ENCODE measurements around the gene ERCC4. TPM values are rescaled to one million over a fixed set of nuclear protein-coding genes. Genes with fewer than 3 reads are reported as not detected.

ERCC4 gene
- total and polyA plus RNA-seq, 4 experiments from 2014 or later: 11.5 to 15.9 (median 14.0) TPM

GRCh38 chr16:13909872-13910303 is 10.1 kb upstream of the ERCC4 start:
- Histone ChIP-seq H3K27me3 (ENCODE audit: insufficient read depth, low read length) (no peaks in the 10 kb centered on the region), H3K4me1 (ENCODE audit: insufficient read depth, low read length) (no peaks in the 10 kb centered on the region), H3K4me3 (ENCODE audit: low read length in 2 of 2) (no peak overlapping the region), H3K36me3 (ENCODE audit: insufficient read depth, low read length) (no peaks in the 10 kb centered on the region), H3K27ac (ENCODE audit: low read depth, low read length) (no peak overlapping the region), H3K9me3 (ENCODE audit: control insufficient read depth in 1 of 2, low read length in 2 of 2) (no peaks in the 10 kb centered on the region)
- H3K4me3 Mint-ChIP-seq: no peak overlapping the region
- intact Hi-C loops (cut with micrococcal nuclease): no loop called here
- DNase-seq: no peak
- ChIA-PET POLR2A (ENCODE audit: partially characterized antibody) (no interaction called here), CTCF (ENCODE audit: partially characterized antibody) (no interaction called here)
- H3K27me3 Mint-ChIP-seq: peaks cover 20 to 26% of the 10 kb centered on the region in 2 donors
- H3K36me3 Mint-ChIP-seq: no peaks in the 10 kb centered on the region
- H3K27ac Mint-ChIP-seq: no peak overlapping the region
- H3K4me1 Mint-ChIP-seq: peaks cover 0 to 3% (median 0%) of the 10 kb centered on the region in 4 donors
- H3K9me3 Mint-ChIP-seq: peaks cover 0 to 5% (median 1%) of the 10 kb centered on the region in 8 donors

- Mint-ChIP-seq H3K4me1 (peaks cover 0 to 3% (median 0%) of the 10 kb centered on the region in 4 donors), H3K36me3 (no peaks in the 10 kb centered on the region), H3K27ac (no peak overlapping the region), H3K9me3 (peaks cover 0 to 5% (median 1%) of the 10 kb centered on the region in 8 donors), H3K4me3 (no peak overlapping the region), H3K27me3 (peaks cover 20 to 21% of the 10 kb centered on the region in 2 donors)
- no peaks in the 10 kb centered on the region for H3K9me3 ChIP-seq (ENCODE audit: control insufficient read depth in 1 of 2, low read length in 2 of 2)
- no peak overlapping the region for H3K27ac ChIP-seq (ENCODE audit: low read depth, low read length)
- POLR2A ChIA-PET (ENCODE audit: partially characterized antibody): no interaction called here
- no peaks in the 10 kb centered on the region for H3K4me1 ChIP-seq (ENCODE audit: insufficient read depth, low read length)
- intact Hi-C loops (cut with micrococcal nuclease): no loop called here
- no peak for DNase-seq
- H3K27me3 ChIP-seq (ENCODE audit: insufficient read depth, low read length): no peaks in the 10 kb centered on the region
- H3K36me3 ChIP-seq (ENCODE audit: insufficient read depth, low read length): no peaks in the 10 kb centered on the region
- CTCF ChIA-PET (ENCODE audit: partially characterized antibody): interaction anchor here (0.9 to 1.7 kb wide), 2 partner anchors 8 to 12 kb away, joined by 3 to 7 read pairs; partner anchors contain the start of gene ERCC4
- H3K4me3 ChIP-seq (ENCODE audit: low read length in 2 of 2): no peak overlapping the region
Observed at GRCh38 chr16:13911306-13911705, 8.6 kb upstream of the ERCC4 start.

GRCh38 chr16:13911871-13912270 is 8.1 kb upstream of the ERCC4 start:
- Mint-ChIP-seq H3K27ac (no peak overlapping the region), H3K4me3 (no peak overlapping the region), H3K9me3 (peaks cover 0 to 5% (median 1%) of the 10 kb centered on the region in 8 donors), H3K27me3 (peaks cover 15 to 18% of the 10 kb centered on the region in 2 donors), H3K36me3 (no peaks in the 10 kb centered on the region), H3K4me1 (no peaks in the 10 kb centered on the region)
- Histone ChIP-seq H3K36me3 (ENCODE audit: insufficient read depth, low read length) (no peaks in the 10 kb centered on the region), H3K27ac (ENCODE audit: low read depth, low read length) (no peak overlapping the region), H3K4me3 (ENCODE audit: low read length in 2 of 2) (no peak overlapping the region), H3K9me3 (ENCODE audit: control insufficient read depth in 1 of 2, low read length in 2 of 2) (no peaks in the 10 kb centered on the region), H3K27me3 (ENCODE audit: insufficient read depth, low read length) (no peaks in the 10 kb centered on the region), H3K4me1 (ENCODE audit: insufficient read depth, low read length) (no peaks in the 10 kb centered on the region)
- ChIA-PET POLR2A (ENCODE audit: partially characterized antibody) (no interaction called here), CTCF (ENCODE audit: partially characterized antibody) (interaction anchor here (1.7 kb wide), 1 partner anchor 8 kb away, joined by 7 read pairs; the partner anchor contains the start of gene ERCC4)
- intact Hi-C loops (cut with micrococcal nuclease): no loop called here
- no peak for DNase-seq

- Histone ChIP-seq H3K27ac (ENCODE audit: low read depth, low read length) (no peak overlapping the region), H3K9me3 (ENCODE audit: control insufficient read depth in 1 of 2, low read length in 2 of 2) (no peaks in the 10 kb centered on the region), H3K4me1 (ENCODE audit: insufficient read depth, low read length) (no peaks in the 10 kb centered on the region), H3K36me3 (ENCODE audit: insufficient read depth, low read length) (no peaks in the 10 kb centered on the region), H3K27me3 (ENCODE audit: insufficient read depth, low read length) (no peaks in the 10 kb centered on the region), H3K4me3 (ENCODE audit: low read length in 2 of 2) (no peak overlapping the region)
- no peaks in the 10 kb centered on the region for H3K36me3 Mint-ChIP-seq
- no peak overlapping the region for H3K27ac Mint-ChIP-seq
- intact Hi-C loops (cut with micrococcal nuclease): no loop called here
- no peak for DNase-seq
- no peaks in the 10 kb centered on the region for H3K4me1 Mint-ChIP-seq
- CTCF ChIA-PET (ENCODE audit: partially characterized antibody): no interaction called here
- no peak overlapping the region for H3K4me3 Mint-ChIP-seq
- H3K27me3 Mint-ChIP-seq: peaks cover 11 to 13% of the 10 kb centered on the region in 2 donors
- peaks cover 0 to 5% (median 1%) of the 10 kb centered on the region in 8 donors for H3K9me3 Mint-ChIP-seq
- POLR2A ChIA-PET (ENCODE audit: partially characterized antibody): no interaction called here
Observed at GRCh38 chr16:13912891-13913290, 7.1 kb upstream of the ERCC4 start.

- H3K27me3 ChIP-seq (ENCODE audit: insufficient read depth, low read length): no peaks in the 10 kb centered on the region
- no peak overlapping the region for H3K27ac Mint-ChIP-seq
- H3K9me3 Mint-ChIP-seq: peaks cover 0 to 7% (median 0%) of the 10 kb centered on the region in 8 donors
- H3K27me3 Mint-ChIP-seq: peaks cover 6 to 7% of the 10 kb centered on the region in 2 donors
- no peak overlapping the region for H3K27ac ChIP-seq (ENCODE audit: low read depth, low read length)
- no peak overlapping the region for H3K4me3 ChIP-seq (ENCODE audit: low read length in 2 of 2)
- H3K36me3 Mint-ChIP-seq: no peaks in the 10 kb centered on the region
- H3K4me3 Mint-ChIP-seq: no peak overlapping the region
- H3K4me1 Mint-ChIP-seq: no peaks in the 10 kb centered on the region
- no peaks in the 10 kb centered on the region for H3K4me1 ChIP-seq (ENCODE audit: insufficient read depth, low read length)
- ChIA-PET CTCF (ENCODE audit: partially characterized antibody) (interaction anchor here (1.1 kb wide), 1 partner anchor 10 kb away, joined by 4 read pairs; no protein-coding TSS in a partner anchor), POLR2A (ENCODE audit: partially characterized antibody) (no interaction called here)
- DNase-seq: no peak
- no peaks in the 10 kb centered on the region for H3K9me3 ChIP-seq (ENCODE audit: control insufficient read depth in 1 of 2, low read length in 2 of 2)
- H3K36me3 ChIP-seq (ENCODE audit: insufficient read depth, low read length): no peaks in the 10 kb centered on the region
- intact Hi-C loops (cut with micrococcal nuclease): no loop called here
Observed at GRCh38 chr16:13913374-13914292, 6.3 kb upstream of the ERCC4 start.

GRCh38 chr16:13915033-13915635 is 4.8 kb upstream of the ERCC4 start:
- no peak overlapping the region for H3K27ac ChIP-seq (ENCODE audit: low read depth, low read length)
- no peak for DNase-seq
- H3K36me3 ChIP-seq (ENCODE audit: insufficient read depth, low read length): no peaks in the 10 kb centered on the region
- CTCF ChIA-PET (ENCODE audit: partially characterized antibody): interaction anchor here (1.1 kb wide), 1 partner anchor 8 kb away, joined by 4 read pairs; no protein-coding TSS in a partner anchor
- Mint-ChIP-seq H3K36me3 (no peaks in the 10 kb centered on the region), H3K4me1 (peaks cover 4 to 10% (median 7%) of the 10 kb centered on the region in 4 donors), H3K9me3 (peaks cover 0 to 7% (median 0%) of the 10 kb centered on the region in 8 donors), H3K4me3 (no peak overlapping the region), H3K27me3 (peaks cover 3 to 4% of the 10 kb centered on the region in 2 donors), H3K27ac (no peak overlapping the region)
- POLR2A ChIA-PET (ENCODE audit: partially characterized antibody): no interaction called here
- intact Hi-C loops (cut with micrococcal nuclease): no loop called here
- H3K9me3 ChIP-seq (ENCODE audit: control insufficient read depth in 1 of 2, low read length in 2 of 2): no peaks in the 10 kb centered on the region
- H3K4me1 ChIP-seq (ENCODE audit: insufficient read depth, low read length): peaks cover 4% of the 10 kb centered on the region
- H3K27me3 ChIP-seq (ENCODE audit: insufficient read depth, low read length): no peaks in the 10 kb centered on the region
- H3K4me3 ChIP-seq (ENCODE audit: low read length in 2 of 2): no peak overlapping the region

GRCh38 chr16:13919330-13919682 is 648 bp upstream of the ERCC4 start:
- H3K4me3 ChIP-seq (ENCODE audit: low read length in 2 of 2): peak overlapping the region; percentile 37 to 90
- POLR2A ChIA-PET (ENCODE audit: partially characterized antibody): interaction anchor here (1.0 to 1.5 kb wide), 2 partner anchors 367 to 711 kb away, joined by 8 to 9 read pairs; partner anchors contain the start of gene PARN
- H3K4me1 ChIP-seq (ENCODE audit: insufficient read depth, low read length): peaks cover 16% of the 10 kb centered on the region
- H3K4me3 Mint-ChIP-seq: peak overlapping the region; percentile 83 to 94 (median 90)
- intact Hi-C loops (cut with micrococcal nuclease): loop anchor here (1.0 kb wide), 2 partner anchors 152 to 366 kb away; partner anchors contain the start of gene MRTFB
- H3K9me3 Mint-ChIP-seq: peaks cover 0 to 1% (median 0%) of the 10 kb centered on the region in 8 donors
- CTCF ChIA-PET (ENCODE audit: partially characterized antibody): interaction anchor here (0.7 to 1.8 kb wide), 24 partner anchors 8 to 710 kb away, joined by 3 to 14 read pairs (median 4); partner anchors contain the start of gene PARN
- peaks cover 6 to 10% of the 10 kb centered on the region in 2 donors for H3K36me3 Mint-ChIP-seq
- no peaks in the 10 kb centered on the region for H3K36me3 ChIP-seq (ENCODE audit: insufficient read depth, low read length)
- H3K27me3 Mint-ChIP-seq: peaks cover 0 to 1% of the 10 kb centered on the region in 2 donors
- H3K9me3 ChIP-seq (ENCODE audit: control insufficient read depth in 1 of 2, low read length in 2 of 2): no peaks in the 10 kb centered on the region
- H3K27ac ChIP-seq (ENCODE audit: low read depth, low read length): peak overlapping the region; percentile 27
- H3K4me1 Mint-ChIP-seq: peaks cover 15 to 29% (median 22%) of the 10 kb centered on the region in 4 donors
- no peaks in the 10 kb centered on the region for H3K27me3 ChIP-seq (ENCODE audit: insufficient read depth, low read length)
- peak in 4 of 5 donors; percentile 43 to 56 (median 54) for DNase-seq
- peak overlapping the region; percentile 70 to 89 (median 83) for H3K27ac Mint-ChIP-seq
